Stimulated activated CD8-positive, alpha-beta memory T cell treated with anti-CD3 and anti-CD28 coated beads, Interleukin-12 subunit alpha, Interleukin-12 subunit beta, amount 100 ng/mL, for 24 hours (primary cell): ENCODE results near the gene GTF3A.

Experiments
- DNase-seq: peaks from one replicate; pipeline ENCODE4 v3.0.0-alpha.2; 2020; ENCODE audit errors: extremely low read depth

The GTF3A gene

DNA sequence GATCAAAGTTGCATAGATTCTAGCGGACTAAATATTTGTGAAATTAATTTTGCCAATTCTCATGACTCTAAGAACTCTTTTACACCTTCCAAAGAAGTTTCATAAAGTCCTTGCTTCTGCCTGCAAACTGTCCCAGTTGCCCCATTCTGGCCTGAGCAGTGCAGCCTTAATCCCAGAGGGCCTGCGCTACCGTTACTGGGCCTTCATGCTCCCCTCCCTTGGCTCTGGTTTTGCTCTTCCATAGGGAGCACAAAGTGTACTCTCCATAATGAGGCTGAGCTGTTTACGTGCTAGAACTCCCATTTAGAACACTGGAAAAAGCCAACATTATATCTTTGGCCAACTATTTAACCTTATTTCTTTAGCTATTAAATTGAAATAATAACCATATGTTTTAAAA is 23.9 kb downstream of the GTF3A start:
- no peak for DNase-seq

- no peak for DNase-seq
Measured at GRCh38 chr13:27449081-27449603, 24.7 kb downstream of the GTF3A start.

GRCh38 chr13:27449936-27450828 is 25.8 kb downstream of the GTF3A start, which contains the start of gene MTIF3:
TSS of gene MTIF3 (minus strand) at chr13:27450564. CDS start at chr13:27440448, 10,116 bp downstream.
- DNase-seq, result peak; percentile 89

DNA sequence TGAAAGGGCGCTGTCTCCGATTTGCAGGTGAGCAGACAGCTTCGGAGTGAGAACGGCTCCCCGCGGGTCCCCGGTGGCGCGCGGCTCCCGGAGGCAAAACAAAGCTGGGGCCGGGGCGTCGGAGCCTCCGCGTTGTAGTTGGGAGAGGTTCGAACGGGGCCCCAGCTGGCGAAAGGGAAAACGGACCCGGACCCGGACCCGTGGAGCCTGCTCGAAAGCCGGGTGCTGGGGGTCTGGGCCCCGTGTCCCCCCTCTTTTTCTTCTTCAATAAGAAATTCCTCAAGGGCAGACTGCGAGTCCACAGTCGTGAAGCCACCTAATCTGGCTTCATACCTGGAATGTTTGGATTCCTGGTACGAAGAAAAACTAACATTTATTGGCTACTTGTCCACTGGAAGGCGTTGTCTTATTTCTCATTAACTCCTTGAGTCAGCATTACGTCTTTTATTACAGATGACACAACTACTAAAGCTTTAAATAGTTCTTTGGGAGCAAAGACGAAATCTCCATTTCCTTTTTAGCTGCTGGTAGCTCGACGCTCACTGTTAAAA is 26.6 kb downstream of the GTF3A start:
- no peak for DNase-seq

DNA sequence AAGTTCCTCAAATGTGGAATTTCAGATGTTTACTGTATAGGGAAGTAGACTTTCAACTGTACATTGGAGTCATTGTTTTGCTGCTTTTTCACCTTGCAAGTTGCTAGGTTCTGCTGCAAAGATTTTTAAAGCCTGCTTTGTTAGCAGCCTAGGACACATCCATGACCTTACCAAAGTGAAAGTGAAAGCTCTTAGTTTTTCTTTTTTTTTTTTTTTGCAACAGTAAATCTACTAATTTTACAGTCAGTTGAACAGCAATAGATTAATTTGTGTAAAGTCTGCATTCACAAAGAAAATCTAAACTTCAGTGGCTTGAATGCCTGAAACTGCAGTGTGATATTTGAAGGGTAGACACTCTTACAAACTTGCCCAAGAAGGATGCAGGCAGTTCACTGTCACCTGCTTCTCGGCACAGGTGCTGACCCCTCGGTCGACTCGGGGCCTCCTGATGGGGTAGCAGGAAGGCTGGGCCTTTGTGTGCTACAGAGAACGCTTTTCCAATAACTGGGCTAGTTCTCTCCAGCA is 31.0 kb downstream of the GTF3A start:
- no peak for DNase-seq

DNA sequence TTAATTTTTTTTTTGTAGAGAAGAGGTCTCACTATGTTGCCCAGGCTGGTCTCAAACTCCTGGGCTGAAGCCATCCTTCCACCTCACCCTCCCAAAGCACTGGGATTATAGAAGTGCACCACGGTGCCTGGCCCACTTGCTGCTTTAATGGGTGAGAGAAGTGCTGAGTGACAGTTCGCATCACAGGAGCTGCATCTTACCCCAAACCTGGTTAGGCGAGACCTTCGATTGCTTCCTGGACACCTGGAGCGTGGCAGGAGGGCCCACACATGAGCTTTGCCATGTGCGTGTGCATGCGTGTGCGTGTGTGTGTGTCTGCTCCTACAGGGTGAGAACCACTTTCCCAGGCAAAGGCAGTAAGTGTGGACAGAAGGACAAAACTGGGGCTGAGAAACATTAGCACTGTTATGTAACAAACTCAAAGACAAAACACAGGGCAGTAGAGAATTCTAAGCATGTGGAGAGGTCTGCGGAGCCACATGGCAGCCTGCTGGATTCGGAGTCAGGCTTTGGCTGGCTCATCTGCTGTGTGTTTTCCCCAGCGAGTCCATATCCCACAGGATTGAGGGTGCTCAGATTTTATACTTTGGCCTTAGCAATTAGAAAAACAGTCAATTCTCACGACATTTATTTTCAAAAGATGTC is 37.6 kb downstream of the GTF3A start:
- no peak for DNase-seq

GRCh38 chr13:27463500-27463899 is 39.1 kb downstream of the GTF3A start:
- DNase-seq, result no peak

DNA sequence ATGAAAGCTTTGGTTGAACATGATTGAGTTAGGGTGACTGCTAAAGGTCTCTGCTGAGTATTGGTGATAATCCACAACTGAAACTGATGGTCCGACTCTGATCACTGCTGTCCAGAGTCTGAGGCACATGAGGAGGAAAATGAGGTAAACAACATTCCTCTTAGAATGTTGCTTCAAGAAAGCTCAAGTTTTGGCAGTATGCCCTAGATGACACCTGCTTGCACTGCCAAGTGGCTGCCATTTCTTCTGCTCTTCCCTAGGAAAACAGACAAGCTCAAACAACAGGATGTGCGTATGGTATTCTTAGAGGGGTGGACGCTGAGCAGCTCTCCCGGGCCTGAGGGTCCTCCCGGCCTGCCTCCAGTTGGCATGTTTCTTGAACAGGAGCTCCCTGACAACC is 41.2 kb downstream of the GTF3A start:
- no peak for DNase-seq

- no peak for DNase-seq
Measured at GRCh38 chr13:27466513-27466912, 42.1 kb downstream of the GTF3A start.

- no peak for DNase-seq
Measured at GRCh38 chr13:27470075-27470820, 45.8 kb downstream of the GTF3A start.

DNA sequence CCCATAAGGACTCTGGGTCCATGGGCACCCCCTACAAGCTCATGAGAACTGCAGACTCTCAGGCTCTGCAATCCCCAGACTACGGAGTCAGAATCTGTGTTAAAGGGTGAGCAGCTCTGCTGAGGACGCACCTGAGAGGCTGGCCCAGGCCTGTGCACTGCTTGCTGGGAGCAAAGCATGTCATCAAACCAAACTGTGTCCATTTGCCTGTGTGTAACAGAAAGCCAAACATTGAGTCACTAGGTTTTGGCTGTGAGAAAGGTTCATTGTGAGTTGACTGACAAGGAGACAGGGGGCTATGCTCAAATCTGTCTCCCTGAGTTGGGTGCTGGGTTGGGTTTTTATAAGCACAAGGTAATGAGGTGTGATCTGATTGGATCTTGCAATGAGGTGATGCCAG is 48.0 kb downstream of the GTF3A start:
- no peak for DNase-seq

- DNase-seq, result no peak
Measured at GRCh38 chr13:27472941-27473340, 48.5 kb downstream of the GTF3A start.

- no peak for DNase-seq
Measured at GRCh38 chr13:27474751-27475268, 50.4 kb downstream of the GTF3A start.

DNA sequence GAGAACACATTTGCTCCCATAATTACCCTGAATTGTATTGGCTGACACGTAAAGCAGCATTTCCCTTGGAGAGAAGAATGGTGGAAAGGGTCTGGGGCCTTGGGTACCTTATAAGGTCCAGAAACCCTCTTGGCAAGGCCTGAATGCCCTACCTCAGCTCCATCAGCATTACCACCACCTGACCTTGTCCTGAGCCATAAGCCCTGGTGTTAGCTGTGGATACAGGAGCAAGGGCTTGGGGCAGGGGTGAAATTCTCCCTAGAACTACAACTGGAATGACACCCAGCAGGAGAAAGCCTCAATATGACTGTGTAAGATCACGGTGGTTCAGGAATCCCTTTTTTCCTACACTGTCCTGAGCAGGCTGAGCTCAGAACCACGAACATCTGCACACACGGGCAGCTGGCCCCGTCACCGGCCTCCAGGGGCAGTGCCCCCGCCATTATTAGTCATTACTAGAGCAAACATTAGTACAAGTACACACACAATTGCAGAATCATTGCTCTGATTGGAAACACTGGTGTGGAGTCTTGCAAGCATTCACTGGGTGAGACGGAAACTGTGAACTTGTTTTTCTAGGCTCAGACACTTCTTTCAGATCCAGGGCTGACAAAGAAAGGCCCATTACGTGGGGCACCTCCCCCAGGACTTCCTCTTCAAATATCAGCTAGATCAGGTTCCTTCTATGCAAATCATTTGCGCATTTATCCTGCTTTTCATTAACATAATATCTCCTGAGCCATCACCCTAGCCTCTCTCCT is 52.7 kb downstream of the GTF3A start:
- no peak for DNase-seq

- DNase-seq, result no peak
Measured at GRCh38 chr13:27481766-27482165, 57.3 kb downstream of the GTF3A start.

DNA sequence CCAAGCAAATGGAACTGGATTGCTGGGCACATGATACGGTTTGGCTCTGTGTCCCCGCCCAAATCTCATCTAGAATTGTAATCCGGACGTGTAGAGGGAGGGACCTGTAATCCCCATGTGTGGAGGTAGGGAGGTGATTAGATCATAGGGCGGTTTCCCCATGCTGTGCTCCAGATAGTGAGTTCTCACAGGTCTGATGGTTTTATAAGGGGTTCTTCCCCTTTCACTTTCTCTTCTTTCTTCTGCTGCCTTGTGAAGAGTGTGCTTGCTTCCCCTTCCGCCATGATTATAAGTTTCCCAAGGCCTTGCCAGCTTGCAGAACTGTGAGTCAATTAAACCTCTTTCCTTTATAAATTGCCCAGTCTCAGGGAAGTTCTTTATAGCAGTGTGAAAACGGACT is 58.6 kb downstream of the GTF3A start:
- no peak for DNase-seq

DNA sequence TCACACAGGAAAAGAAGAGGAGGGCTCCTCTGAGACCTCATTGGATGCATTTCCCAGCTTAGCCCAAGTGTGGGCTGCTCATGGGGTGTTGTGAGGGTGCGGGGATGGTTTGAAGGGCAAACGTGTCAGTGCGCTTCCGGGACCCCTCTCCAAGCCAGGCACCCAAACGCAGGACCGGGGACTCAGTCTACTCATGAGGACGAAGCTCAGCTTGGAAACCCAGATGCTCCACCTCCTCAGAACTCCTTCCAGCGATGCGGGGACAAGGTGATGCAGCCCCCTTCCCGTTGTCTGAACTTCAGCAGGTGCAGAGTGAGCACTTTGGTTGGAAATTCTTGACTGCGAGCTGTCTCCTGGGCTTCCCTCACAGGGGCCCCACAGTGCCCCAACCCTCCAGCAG is 59.0 kb downstream of the GTF3A start:
- DNase-seq, result no peak
